SHP77 treated with DMSO at 0.1 percent for 48 hours (cell line): Measurements from ENCODE around the gene MADCAM1.

ENCODE experiments used
- DNase-seq: peaks from one replicate; lab custom pipeline; 2025; lab: John Stamatoyannopoulos, UW

MADCAM1 gene

GRCh38 chr19:508204-509150, 12.2 kb downstream of the MADCAM1 start:
- DNase-seq, result no peak

- DNase-seq, result peak; percentile 61
These were observed 14.4 kb downstream of the MADCAM1 start for GRCh38 chr19:510606-511100.

- peak; percentile 98 for DNase-seq
These were observed 15.0 kb downstream of the MADCAM1 start for GRCh38 chr19:511101-511851.

- peak; percentile 68 for DNase-seq
These were observed 16.5 kb downstream of the MADCAM1 start for GRCh38 chr19:512547-513365.

- no peak for DNase-seq
These were observed 17.3 kb downstream of the MADCAM1 start for GRCh38 chr19:513368-514165.

GRCh38 chr19:514166-514663, 17.9 kb downstream of the MADCAM1 start:
- DNase-seq, result no peak

GRCh38 chr19:517721-518597, 21.7 kb downstream of the MADCAM1 start:
- DNase-seq, result no peak

GRCh38 chr19:518598-519231, 22.4 kb downstream of the MADCAM1 start:
- no peak for DNase-seq

- no peak for DNase-seq
These were observed 23.2 kb downstream of the MADCAM1 start for GRCh38 chr19:519449-519865.

- DNase-seq, result no peak
These were observed 26.4 kb downstream of the MADCAM1 start for GRCh38 chr19:522726-523125.

- DNase-seq, result no peak
These were observed 27.9 kb downstream of the MADCAM1 start for GRCh38 chr19:524062-524674.

- DNase-seq, result no peak
These were observed 28.7 kb downstream of the MADCAM1 start for GRCh38 chr19:525029-525428.

- no peak for DNase-seq
These were observed 29.7 kb downstream of the MADCAM1 start for GRCh38 chr19:525857-526419.

- no peak for DNase-seq
These were observed 34.1 kb downstream of the MADCAM1 start for GRCh38 chr19:530134-531008.

- DNase-seq, result peak; percentile 19
These were observed 34.9 kb downstream of the MADCAM1 start for GRCh38 chr19:531009-531752.

- DNase-seq, result no peak
These were observed 35.7 kb downstream of the MADCAM1 start, which contains the start of gene CDC34 for GRCh38 chr19:531753-532560. Gene CDC34 (plus strand): TSS chr19:531760. CDS start chr19:531932, 172 bp downstream.
